Body of pancreas (tissue), 4 donors: Measurements from ENCODE around the gene DBET. TPM values are rescaled to one million over a fixed set of nuclear protein-coding genes. Genes with fewer than 3 reads are reported as not detected.
"Not testable (repeated sequence)": the region's sequence is repeated elsewhere in the genome, so short reads cannot be mapped to it uniquely, and the experiment has no call there.

Experiments used
- ATAC-seq: fragments of 150-250 bp; one replicate; pipeline ENCODE4 v1.9.1; 2016
- DNase-seq, 4 donors: peaks; one replicate each; pipeline ENCODE4 v3.0.0-alpha.2; 2019
- H3K27ac ChIP-seq, 4 donors: fragments of 200-600 bp; sonication (generic); 1 replicate in 3 of 4; 2 replicates in 1 of 4; pipeline versions ENCODE4 v1.5.1 to v1.6.1; 2016 to 2019; ENCODE audit warnings: mild to moderate bottlenecking in 1 of 4, mixed read lengths in 1 of 4, moderate library complexity in 1 of 4
- H3K27me3 ChIP-seq, 2 donors: fragments of 200-600 bp; sonication (generic); one replicate each; pipeline ENCODE4 v1.6.0; 2016; ENCODE audit warnings: mild to moderate bottlenecking in 1 of 2
- H3K36me3 ChIP-seq, 2 donors: fragments of 200-600 bp; sonication (generic); replicated peaks in 1 of 2; 2 replicates each; pipeline ENCODE4 v1.5.1; 2016; ENCODE audit warnings: low read depth in 2 of 2; ENCODE audit not compliant: insufficient read depth in 1 of 2
- H3K4me1 ChIP-seq: fragments of 200-600 bp; sonication (generic); one replicate; pipeline ENCODE4 v1.6.0; 2016
- H3K4me3 ChIP-seq, 2 donors: fragments of 200-600 bp; sonication (generic); 1 replicate in 1 of 2; 2 replicates in 1 of 2; pipeline ENCODE4 v1.5.1; 2016 to 2019
- H3K9me3 ChIP-seq, 3 donors: fragments of 200-600 bp; sonication (generic); 1 replicate in 2 of 3; 2 replicates in 1 of 3; pipeline ENCODE4 v1.5.1; 2016
- POLR2A ChIP-seq, 3 donors: fragments of 450-650 bp; IDR thresholded peaks; one replicate each; pipeline ENCODE4 v1.6.1; 2016; ENCODE audit warnings: antibody characterized with exemption in 3 of 3, mild to moderate bottlenecking in 2 of 3
- WGBS, 2 donors: methylation state at CpG; one replicate each; pipeline ENCODE4 v1.1.5; 2017; 5-methylcytosine and 5-hydroxymethylcytosine counted together
- intact Hi-C: fragments of 100-400 bp; cut with DNase I; formaldehyde crosslinking; loops from one replicate; pipeline ENCODE4 v1.15.1; 2023
- total RNA-seq, 2 donors: library from RNA; depleted of rRNA; stranded (reverse); fragments of >200 nt; gene quantifications; one replicate each; pipeline ENCODE4 v1.1.0, GENCODE V29; 2016
- TF ChIP-seq, protein P1 (sequence below), 7 experiments: fragments of 450-650 bp in 4 of 7; fragments of 200-600 bp in 3 of 7; sonication (generic) in 3 of 7; IDR thresholded peaks; one replicate each; pipeline ENCODE4 v1.5.1; 2016 to 2019; ENCODE audit warnings: antibody characterized with exemption in 7 of 7

Gene DBET
- total RNA-seq, 2 donors from 2014 or later = not detected

DNA sequence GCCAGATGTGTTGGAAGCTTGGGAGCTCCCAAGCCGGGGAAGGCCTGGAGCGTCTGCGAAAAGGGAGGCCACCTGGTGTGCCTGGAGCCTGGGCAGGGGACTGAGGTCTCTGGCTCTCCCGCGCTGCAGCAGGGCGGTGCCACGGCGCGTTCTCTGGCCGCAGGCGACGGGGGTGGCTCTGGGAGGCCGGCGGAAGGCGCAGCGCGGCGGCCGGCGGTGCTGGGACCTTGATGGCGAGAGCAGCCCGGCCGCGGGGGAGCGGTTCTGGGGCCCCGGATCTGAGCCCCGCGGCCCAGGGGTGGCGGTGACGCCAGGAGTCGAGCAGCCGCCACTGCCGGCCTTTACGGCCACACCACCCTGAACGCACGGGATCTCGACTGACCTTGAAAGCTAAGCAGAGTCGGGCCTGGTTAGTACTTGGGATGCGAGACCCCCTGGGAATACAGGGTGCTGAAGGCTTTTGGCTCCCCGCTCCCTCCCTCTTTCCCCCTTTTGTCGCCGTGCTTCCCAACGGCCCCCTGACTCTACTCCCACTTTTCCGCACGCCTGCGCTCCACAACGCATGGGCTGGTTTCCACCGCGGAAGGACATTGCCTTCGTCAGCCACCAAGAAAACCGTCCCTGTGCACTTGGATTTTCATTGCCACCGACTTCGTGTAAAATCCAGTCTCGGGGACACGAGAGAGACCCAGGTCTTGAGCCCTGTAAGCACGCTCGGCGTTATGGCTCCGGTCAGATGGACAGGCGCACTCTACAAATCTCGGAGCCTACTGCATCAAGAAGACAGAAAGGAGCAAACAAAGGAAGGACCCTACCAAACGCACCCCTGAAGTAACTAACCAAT is 46.7 kb upstream of the DBET start:
- H3K27ac ChIP-seq = no peak overlapping the region
- no peaks in the 10 kb centered on the region for H3K36me3 ChIP-seq
- no peak overlapping the region for H3K4me3 ChIP-seq
- H3K27me3 ChIP-seq = peaks cover 0 to 33% of the 10 kb centered on the region in 2 donors
- WGBS, 2 donors = 1 to 5% methylated on average over 29 to 53 of the region's 62 CpGs
- H3K4me1 ChIP-seq = peaks cover 40% of the 10 kb centered on the region
- ATAC-seq = no peak
- no peak for DNase-seq
- no peaks in the 10 kb centered on the region for H3K9me3 ChIP-seq
- no peak for TF ChIP-seq POLR2A (IDR thresholded peaks at IDR 0.05)
- TF ChIP-seq, protein P1, sequence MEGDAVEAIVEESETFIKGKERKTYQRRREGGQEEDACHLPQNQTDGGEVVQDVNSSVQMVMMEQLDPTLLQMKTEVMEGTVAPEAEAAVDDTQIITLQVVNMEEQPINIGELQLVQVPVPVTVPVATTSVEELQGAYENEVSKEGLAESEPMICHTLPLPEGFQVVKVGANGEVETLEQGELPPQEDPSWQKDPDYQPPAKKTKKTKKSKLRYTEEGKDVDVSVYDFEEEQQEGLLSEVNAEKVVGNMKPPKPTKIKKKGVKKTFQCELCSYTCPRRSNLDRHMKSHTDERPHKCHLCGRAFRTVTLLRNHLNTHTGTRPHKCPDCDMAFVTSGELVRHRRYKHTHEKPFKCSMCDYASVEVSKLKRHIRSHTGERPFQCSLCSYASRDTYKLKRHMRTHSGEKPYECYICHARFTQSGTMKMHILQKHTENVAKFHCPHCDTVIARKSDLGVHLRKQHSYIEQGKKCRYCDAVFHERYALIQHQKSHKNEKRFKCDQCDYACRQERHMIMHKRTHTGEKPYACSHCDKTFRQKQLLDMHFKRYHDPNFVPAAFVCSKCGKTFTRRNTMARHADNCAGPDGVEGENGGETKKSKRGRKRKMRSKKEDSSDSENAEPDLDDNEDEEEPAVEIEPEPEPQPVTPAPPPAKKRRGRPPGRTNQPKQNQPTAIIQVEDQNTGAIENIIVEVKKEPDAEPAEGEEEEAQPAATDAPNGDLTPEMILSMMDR (IDR thresholded peaks at IDR 0.05) = no peak
- intact Hi-C loops = no loop called here

DNA sequence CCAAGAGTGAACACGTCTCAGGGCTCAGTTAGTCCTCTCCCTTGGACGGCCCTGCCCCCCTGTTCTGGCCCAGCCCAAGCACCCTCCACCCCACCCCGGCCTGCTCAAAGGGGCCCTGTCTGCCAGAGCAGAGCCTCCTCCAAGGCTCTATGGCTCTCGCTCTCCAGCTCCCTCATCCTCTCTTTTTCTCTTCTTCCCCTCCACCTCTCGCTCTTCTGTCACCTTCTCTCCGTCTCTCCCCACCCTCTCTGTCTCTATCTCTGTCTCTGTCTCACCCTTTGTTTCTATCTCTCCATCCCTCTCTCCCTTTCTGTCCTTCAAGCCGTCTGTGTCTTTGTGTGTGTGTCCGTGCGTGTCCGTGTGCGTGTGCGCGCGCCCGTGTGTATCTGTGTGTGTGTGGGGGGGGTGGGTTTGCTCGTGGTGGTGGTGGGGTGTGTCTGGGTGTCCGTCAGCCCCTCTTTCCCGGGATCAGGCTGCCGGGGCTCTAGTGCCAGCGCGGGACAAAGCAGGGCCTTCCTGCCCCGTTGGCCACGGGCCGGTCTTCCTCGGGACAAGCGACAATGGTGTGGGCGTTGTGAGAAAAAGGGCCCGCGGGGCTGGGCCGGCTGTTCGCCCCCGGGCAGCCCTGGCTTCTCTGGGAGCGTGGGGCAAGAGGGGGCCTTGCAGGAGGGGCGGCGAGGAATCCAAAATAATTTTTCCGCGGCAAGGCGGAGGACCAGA is 45.9 kb upstream of the DBET start:
- peaks cover 40% of the 10 kb centered on the region for H3K4me1 ChIP-seq
- no peaks in the 10 kb centered on the region for H3K36me3 ChIP-seq
- no peak overlapping the region for H3K4me3 ChIP-seq
- peaks cover 0 to 33% of the 10 kb centered on the region in 2 donors for H3K27me3 ChIP-seq
- 6 to 10% methylated on average over 33 to 38 of the region's 38 CpGs for WGBS, 2 donors
- ATAC-seq = no peak
- no peak for DNase-seq
- intact Hi-C loops = no loop called here
- TF ChIP-seq POLR2A (IDR thresholded peaks at IDR 0.05) = no peak
- H3K9me3 ChIP-seq = no peaks in the 10 kb centered on the region
- H3K27ac ChIP-seq = no peak overlapping the region

DNA sequence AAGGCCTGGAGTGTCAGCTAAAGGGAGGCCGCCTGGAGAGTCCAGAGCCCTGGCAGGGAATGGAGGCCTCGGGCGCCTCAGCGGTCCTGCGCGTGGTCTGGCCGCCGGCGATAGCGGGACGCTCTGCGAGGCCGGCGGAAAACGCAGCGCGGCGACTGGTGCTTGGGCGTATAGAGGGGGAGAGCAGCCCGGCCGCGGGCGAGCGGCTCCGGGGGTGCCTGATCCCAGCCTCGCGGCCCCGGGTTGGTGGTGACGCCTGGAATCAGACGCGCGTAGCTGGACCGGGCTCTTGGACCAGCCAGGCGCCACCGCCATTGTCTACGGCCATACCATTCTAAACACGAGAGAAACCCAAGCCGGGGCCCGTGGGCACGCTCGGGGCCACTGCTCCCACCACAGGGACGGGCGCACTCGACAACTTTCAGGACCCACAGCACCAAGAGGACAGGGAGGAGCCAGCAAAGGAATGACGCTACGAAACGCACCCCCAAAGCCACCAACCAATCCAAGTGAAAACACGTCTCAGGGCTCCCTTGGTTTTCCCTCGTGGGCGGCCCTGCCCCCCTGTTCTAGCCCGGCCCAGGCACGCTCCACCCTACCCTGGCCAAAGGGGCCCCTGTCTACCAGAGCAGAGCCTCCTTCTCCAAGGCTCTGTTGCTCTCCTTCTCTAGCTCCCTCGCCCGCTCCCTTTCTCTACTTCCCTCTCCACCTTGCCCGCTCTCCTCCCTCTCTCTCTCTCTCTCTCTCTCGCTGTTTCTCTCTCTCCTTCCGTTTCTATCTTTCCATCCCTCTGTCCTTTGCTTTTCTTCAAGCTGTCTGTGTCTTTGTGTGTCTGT is 45.1 kb upstream of the DBET start:
- no peak overlapping the region for H3K27ac ChIP-seq
- DNase-seq = no peak
- no peaks in the 10 kb centered on the region for H3K36me3 ChIP-seq
- ATAC-seq = no peak
- WGBS, 2 donors = 3 to 4% methylated on average over 13 to 56 of the region's 57 CpGs
- TF ChIP-seq, protein P1 (IDR thresholded peaks at IDR 0.05) = no peak
- no peak for TF ChIP-seq POLR2A (IDR thresholded peaks at IDR 0.05)
- H3K4me3 ChIP-seq = no peak overlapping the region
- no peaks in the 10 kb centered on the region for H3K9me3 ChIP-seq
- peaks cover 0 to 33% of the 10 kb centered on the region in 2 donors for H3K27me3 ChIP-seq
- intact Hi-C loops = no loop called here
- H3K4me1 ChIP-seq = peaks cover 40% of the 10 kb centered on the region

DNA sequence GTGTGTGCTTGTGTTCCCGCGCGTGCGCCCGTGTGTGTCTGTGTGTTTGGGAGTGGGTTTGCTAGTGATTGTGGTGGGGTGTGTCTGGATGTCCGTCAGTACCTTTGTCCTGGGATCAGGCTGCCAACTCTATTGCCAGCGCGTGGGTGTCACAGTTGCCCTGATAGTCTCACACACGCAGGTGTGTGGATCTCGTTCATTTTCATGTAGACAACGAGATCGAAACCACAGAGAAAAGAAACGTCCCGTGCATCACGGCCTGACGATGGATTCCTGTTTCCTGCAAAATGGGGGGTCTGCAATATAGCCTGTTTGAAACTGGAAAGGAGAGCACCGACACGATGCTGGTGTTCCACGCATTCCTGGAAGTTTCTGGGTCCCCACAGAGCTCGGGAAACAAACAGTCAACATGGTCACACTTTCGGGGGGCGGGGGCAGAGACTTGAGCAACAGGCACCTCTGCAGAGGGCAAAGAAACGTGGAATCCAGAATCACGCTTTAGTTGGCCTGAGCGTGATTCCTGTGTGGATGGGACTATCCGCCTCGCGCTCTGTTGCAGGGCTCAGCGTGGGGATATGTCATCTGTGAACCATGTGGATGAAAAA is 44.3 kb upstream of the DBET start:
- DNase-seq, H3K27ac ChIP-seq, intact Hi-C loops, H3K4me3 ChIP-seq, ATAC-seq, H3K36me3 ChIP-seq, H3K9me3 ChIP-seq: not testable (repeated sequence)
- 11 to 16% methylated on average over 23 to 29 of the region's 29 CpGs for WGBS, 2 donors
- H3K4me1 ChIP-seq = peaks cover 35% of the 10 kb centered on the region
- H3K27me3 ChIP-seq = peaks cover 0 to 27% of the 10 kb centered on the region in 2 donors

DNA sequence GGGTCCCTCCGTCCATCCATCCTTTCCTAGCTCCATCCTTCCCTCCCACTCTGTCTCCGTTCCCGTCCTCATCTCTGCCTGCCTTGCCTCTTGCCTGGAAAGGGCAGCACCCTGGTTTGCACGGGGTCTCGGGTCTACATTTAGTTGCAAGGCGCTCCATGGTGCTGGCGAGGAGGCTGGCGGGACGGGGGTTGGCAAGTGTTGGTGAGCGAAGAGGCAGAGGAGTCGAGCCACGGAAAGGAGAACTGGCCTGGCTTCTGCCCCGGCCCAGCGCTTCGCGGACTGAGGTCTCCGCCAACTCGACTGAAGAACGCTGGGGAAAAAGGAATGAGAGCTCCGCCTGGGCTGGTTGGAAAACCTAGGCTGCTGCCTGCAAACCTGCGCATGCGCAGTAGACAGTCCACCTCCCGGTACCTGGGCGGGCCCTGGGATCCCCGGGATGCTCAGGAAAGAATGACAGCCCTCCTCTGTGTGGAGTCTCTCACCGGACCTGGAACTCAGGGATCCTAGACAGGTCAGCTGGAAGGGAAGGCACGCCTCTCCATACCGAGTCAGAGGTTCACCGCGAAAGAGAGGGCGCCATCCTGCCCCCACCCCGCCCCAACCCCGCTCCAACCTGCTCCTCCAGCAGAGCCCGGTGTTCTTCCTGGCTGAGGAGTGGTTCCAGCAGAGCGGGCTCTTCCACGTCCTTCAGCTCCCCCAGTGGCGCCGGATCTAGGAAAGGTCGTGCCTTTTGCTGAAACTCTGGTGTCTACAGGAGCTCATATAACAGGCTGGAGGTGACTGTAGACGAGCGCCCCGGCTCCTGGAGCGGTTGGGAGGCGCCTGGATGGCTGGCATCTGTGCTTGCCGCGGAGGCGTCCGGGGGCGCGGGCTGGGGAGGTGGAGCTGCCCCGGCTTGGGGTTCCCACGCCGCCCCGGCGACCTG is 43.2 kb upstream of the DBET start:
- peak; percentile 62 to 80 (median 71) for DNase-seq
- no peak overlapping the region for H3K27ac ChIP-seq
- peak; percentile 64 for ATAC-seq
- 2 to 6% methylated on average over 17 to 44 of the region's 55 CpGs for WGBS, 2 donors
- peaks cover 28% of the 10 kb centered on the region for H3K4me1 ChIP-seq
- no peaks in the 10 kb centered on the region for H3K9me3 ChIP-seq
- TF ChIP-seq POLR2A (IDR thresholded peaks at IDR 0.05) = no peak
- TF ChIP-seq, protein P1 (IDR thresholded peaks at IDR 0.05) = no peak
- H3K36me3 ChIP-seq = no peaks in the 10 kb centered on the region
- peaks cover 0 to 17% of the 10 kb centered on the region in 2 donors for H3K27me3 ChIP-seq
- intact Hi-C loops = no loop called here
- H3K4me3 ChIP-seq = no peak overlapping the region

DNA sequence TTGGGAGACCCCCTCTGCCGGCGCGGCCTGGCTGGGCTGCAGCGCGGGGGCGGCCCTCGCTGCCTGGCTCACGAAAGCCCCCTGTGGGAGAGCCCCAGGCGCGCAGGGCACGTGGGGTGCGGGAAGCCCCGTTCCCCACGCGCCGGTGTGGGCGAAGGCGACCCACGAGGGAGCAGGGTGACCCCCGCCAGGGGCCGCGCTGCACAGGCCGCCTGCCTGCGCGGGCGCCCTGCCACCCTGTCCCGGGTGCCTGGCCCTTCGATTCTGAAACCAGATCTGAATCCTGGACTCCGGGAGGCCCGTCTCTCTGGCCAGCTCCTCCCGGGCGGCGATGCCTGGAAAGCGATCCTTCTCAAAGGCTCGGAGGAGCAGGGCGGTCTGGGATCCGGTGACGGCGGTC is 42.3 kb upstream of the DBET start:
- Histone ChIP-seq H3K27me3 (peaks cover 0 to 11% of the 10 kb centered on the region in 2 donors), H3K4me1 (peaks cover 28% of the 10 kb centered on the region)
- H3K9me3 ChIP-seq, ATAC-seq, H3K36me3 ChIP-seq, H3K4me3 ChIP-seq, DNase-seq, intact Hi-C loops, H3K27ac ChIP-seq: not testable (repeated sequence)
- 30% methylated on average over 27 of the region's 39 CpGs; no CpG with 5 or more reads in 1 of the 2 donors for WGBS, 2 donors

DNA sequence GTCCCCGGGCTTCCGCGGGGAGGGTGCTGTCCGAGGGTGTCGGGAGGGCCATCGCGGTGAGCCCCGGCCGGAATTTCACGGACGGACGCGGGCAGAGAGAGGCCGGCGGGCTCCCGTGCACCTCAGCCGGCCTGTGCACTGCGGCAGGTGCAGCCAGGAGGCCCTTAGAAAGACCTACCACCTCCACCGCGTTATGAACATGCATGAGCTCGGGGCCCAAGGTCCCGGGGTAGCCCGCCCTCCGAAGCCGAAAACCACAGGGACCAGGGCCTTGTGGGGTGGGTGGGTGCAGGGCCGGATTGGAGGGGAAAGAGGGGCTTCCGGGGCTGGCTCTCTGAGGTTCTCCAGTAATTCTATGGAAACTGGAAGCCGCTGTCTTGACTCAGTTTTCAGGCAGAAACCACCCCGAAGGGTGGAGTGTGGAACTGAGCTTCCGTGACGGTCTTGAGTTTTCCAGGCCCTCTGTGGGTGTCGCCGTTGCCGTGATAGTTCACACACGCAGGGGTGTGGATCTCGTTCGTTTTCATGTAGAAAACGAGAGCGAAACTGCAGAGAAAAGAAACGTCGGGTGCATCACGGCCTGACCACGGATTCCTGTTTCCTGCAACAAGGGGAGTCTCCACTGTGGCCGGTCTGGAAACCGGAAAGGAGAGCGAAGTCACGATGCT is 41.6 kb upstream of the DBET start:
- H3K4me3 ChIP-seq, intact Hi-C loops, H3K27me3 ChIP-seq, H3K9me3 ChIP-seq, DNase-seq, H3K36me3 ChIP-seq, H3K27ac ChIP-seq: not testable (repeated sequence)
- H3K4me1 ChIP-seq = peaks cover 20% of the 10 kb centered on the region
- ATAC-seq = peak; percentile 38
- 12 to 23% methylated on average over 6 to 41 of the region's 47 CpGs for WGBS, 2 donors
